GM10266 (cell line): Measurements from ENCODE around the gene FXYD7.
A peak's percentile ranks its signal among the peaks of the same experiment; 100 is the strongest.
"Not testable (repeated sequence)": the region's sequence is repeated elsewhere in the genome, so short reads cannot be mapped to it uniquely, and the experiment has no call there.

ENCODE experiments used
- DNase-seq: peaks from one replicate; pipeline ENCODE4 v3.0.0; 2012; ENCODE audit errors: extremely low spot score
- TF ChIP-seq, protein P1 (sequence below): IDR thresholded peaks from 2 replicates; pipeline ENCODE4 v1.5.1; 2012; ENCODE audit warnings: mild to moderate bottlenecking, low read depth; ENCODE audit not compliant: control insufficient read depth, insufficient read depth; ENCODE audit errors: missing control alignments

The FXYD7 gene

DNA sequence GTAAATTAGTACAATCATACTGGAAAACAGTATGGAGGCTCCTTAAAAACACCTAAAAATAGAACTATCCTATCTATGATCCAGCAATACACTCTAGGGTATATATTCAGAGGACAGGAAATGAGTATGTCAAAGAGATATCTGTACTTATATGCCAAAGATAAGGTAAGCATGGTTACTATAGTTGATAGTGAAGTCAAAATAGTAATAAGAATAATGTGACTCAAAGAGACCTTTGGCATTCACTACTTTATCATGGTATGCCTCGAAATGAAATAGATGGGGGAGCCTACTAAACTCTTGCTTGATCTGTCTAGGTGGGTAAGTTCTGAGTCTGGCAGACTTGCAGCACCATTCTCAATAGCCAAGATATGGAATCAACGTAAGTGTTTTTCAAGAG is 41.8 kb downstream of the FXYD7 start:
- DNase-seq = no peak
- TF ChIP-seq, protein P1, sequence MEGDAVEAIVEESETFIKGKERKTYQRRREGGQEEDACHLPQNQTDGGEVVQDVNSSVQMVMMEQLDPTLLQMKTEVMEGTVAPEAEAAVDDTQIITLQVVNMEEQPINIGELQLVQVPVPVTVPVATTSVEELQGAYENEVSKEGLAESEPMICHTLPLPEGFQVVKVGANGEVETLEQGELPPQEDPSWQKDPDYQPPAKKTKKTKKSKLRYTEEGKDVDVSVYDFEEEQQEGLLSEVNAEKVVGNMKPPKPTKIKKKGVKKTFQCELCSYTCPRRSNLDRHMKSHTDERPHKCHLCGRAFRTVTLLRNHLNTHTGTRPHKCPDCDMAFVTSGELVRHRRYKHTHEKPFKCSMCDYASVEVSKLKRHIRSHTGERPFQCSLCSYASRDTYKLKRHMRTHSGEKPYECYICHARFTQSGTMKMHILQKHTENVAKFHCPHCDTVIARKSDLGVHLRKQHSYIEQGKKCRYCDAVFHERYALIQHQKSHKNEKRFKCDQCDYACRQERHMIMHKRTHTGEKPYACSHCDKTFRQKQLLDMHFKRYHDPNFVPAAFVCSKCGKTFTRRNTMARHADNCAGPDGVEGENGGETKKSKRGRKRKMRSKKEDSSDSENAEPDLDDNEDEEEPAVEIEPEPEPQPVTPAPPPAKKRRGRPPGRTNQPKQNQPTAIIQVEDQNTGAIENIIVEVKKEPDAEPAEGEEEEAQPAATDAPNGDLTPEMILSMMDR = no peak

- TF ChIP-seq, protein P1 = peak; percentile 14
- DNase-seq = no peak
Observed at GRCh38 chr19:35194012-35194984, 51.2 kb downstream of the FXYD7 start.

DNA sequence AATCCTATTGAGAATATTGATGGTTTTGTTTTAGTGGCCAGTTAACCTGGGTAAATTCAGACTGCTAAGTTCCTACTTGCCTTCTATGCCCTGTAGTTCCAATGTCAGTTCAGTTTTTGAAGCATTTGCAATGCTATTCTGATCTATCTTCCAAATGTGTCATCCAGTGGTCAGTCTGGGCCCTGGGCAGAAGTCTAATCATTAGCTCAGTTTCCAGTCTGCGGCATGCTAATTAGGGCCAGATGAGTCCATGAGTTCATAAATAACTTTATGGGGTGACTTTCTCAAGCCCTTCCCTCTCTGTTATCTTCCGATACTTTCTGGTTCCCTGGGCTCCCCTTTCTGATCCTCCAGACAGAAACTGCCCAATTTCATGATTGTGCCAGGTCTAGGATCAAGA is 52.8 kb downstream of the FXYD7 start:
- no peak for DNase-seq
- TF ChIP-seq, protein P1 = no peak

- not testable (repeated sequence) for DNase-seq
Observed at GRCh38 chr19:35196861-35197260, 53.8 kb downstream of the FXYD7 start.

DNA sequence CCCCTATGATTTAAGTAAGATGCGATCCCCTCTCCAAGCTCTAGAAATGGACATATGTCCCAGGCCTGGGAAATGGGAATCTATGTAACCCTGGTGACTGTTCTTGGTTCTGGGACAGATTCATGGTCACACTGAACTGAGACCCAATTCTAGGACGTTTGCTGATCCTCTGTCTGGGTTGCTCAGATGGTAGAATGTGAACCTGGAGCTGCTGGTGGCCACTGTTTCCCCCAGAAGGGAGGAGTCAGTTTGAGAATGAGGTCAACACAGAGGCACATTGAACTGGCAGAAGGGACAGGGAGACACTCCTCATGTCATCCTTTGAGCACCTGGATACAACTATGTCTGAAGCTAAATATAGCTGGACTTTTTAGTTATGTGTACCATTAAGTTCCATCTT is 56.4 kb downstream of the FXYD7 start:
- DNase-seq = no peak
- TF ChIP-seq, protein P1 = no peak

GRCh38 chr19:35202722-35203688 is 60.0 kb downstream of the FXYD7 start:
- TF ChIP-seq, protein P1 = no peak
- no peak for DNase-seq
